ENCODE results near the gene FOXP4. TPM values are rescaled to one million over a fixed set of nuclear protein-coding genes. Genes with fewer than 3 reads are reported as not detected.

Gene FOXP4
- total and polyA plus RNA-seq, 2 of the 13 experiments (the other 11 are each of a cell fraction or from before 2014, with no cell fraction given): 11.0 to 12.4 TPM

DNA sequence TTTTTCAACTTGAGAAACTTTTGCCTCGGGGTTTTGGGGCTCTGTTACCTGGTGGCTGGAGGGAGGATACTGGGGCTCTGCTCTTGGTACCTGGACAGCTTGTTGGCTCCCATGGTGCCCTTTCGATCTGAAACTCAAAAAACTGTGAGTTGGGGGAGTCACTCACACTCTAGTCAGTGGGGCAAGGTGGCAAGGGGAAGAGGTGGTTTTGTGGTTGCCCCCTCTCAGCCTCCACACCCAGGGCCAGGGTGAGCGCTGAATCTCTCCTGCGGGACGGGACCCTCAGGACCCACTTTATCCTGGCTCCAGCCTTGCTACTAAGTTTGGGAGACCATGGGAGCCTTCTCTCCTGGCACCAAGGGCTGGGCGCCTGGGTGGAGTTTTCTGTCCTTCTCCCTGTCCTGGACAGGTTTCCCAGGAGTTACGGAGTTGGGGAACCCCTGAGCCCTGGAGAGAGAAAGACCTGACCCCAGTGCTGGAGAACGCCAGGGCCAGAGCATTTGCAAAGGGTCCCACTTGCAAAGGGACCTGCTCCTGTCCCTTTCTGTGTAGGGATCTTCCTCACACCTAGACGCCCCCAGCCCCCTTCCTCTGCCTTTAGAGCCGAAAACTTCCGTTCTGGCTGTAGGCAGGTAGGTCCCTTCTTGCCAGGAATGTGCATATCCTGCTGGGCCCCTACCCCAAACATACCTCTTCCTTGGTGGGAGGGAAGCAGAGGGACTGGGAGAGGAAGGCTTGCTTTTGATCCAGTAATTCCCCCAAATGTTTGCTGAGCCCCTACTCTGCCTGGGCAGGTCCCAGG, 2.9 kb downstream of the FOXP4 start:
- no peaks in the 10 kb centered on the region for H3K9me3 ChIP-seq (ENCODE audit: low read length)
- peaks cover 66% of the 10 kb centered on the region for H4K20me1 ChIP-seq (ENCODE audit: insufficient read depth, low read length)
- DNase-seq (ENCODE audit: low spot score): no peak
- H3K4me1 ChIP-seq (ENCODE audit: insufficient read depth, low read length): peaks cover 69% of the 10 kb centered on the region
- BruUV-seq (replicated peaks): TSS peak; percentile 24
- no peaks in the 10 kb centered on the region for H3K27me3 ChIP-seq (ENCODE audit: control insufficient read depth in 1 of 2, insufficient read depth in 2 of 2, low read length in 2 of 2)
- H3K9ac ChIP-seq (ENCODE audit: insufficient read depth, low read depth, low read length): peak overlapping the region; percentile 86
- intact Hi-C loops (cut with micrococcal nuclease; ENCODE audit: unreplicated experiment): loop anchor here (5.0 kb wide), 1 partner anchor 182 kb away; no protein-coding TSS in a partner anchor
- FAIRE-seq: no peak
- CTCF ChIA-PET (ENCODE audit: low intra/inter-chr PET ratio, low total read pairs): no interaction called here
- ATAC-seq: no peak
- H3K36me3 ChIP-seq (replicated peaks in 1 of 2; ENCODE audit: control insufficient read depth in 1 of 2, insufficient read depth in 2 of 2, low read length in 2 of 2): peaks cover 19 to 45% of the 10 kb centered on the region in 2 experiments
- peak overlapping the region; percentile 65 for H3K27ac ChIP-seq (ENCODE audit: extremely low read length, insufficient read depth, low read length)
- H3K4me3 ChIP-seq (replicated peaks in 1 of 3; ENCODE audit: insufficient read depth in 1 of 3, low read depth in 2 of 3, low read length in 3 of 3): peak overlapping the region; percentile 67 to 99 (median 99)
- in situ Hi-C loops (cut with HindIII; ENCODE audit: extremely low pct_ligation_motif_present, low pct_unique_long_range_greater_than_20kb): loop anchor here (5.0 kb wide), 2 partner anchors 43 to 122 kb away; no protein-coding TSS in a partner anchor
- WGBS (ENCODE audit: low lambda C conversion rate): 69% methylated on average over 8 of the region's 11 CpGs
- H3K79me2 ChIP-seq (ENCODE audit: insufficient read depth, low read length): peaks cover 92% of the 10 kb centered on the region
- H3K4me2 ChIP-seq (ENCODE audit: low read depth, low read length): peak overlapping the region; percentile 95
- no peak overlapping the region for H2AFZ ChIP-seq (ENCODE audit: low read length)
- POLR2A ChIA-PET: interaction anchor here (0.7 to 7.7 kb wide), 9 partner anchors 19 to 121 kb away, joined by 3 to 90 read pairs (median 7); no protein-coding TSS in a partner anchor
- TF ChIP-seq FOXC1 (CRISPR knock-in tag; IDR thresholded peaks at IDR 0.05; ENCODE audit: borderline replicate concordance): 0 out of 2 replicates have a peak, but pooled peaks have one; percentile 43
- TF ChIP-seq AHDC1 (CRISPR knock-in tag; IDR thresholded peaks at IDR 0.05; ENCODE audit: borderline replicate concordance): 0 out of 2 replicates have a peak, but pooled peaks have one; percentile 0
- peak; percentile 61; the same call in 1 of the 2 replicates for TF ChIP-seq ZNF598 (CRISPR knock-in tag; IDR thresholded peaks at IDR 0.05; ENCODE audit: borderline replicate concordance)
- no peak for TF ChIP-seq ZNF644 (CRISPR knock-in tag; IDR thresholded peaks at IDR 0.05; ENCODE audit: low read depth)
- 0 out of 2 replicates have a peak, but pooled peaks have one; percentile 37 for TF ChIP-seq ZNF550 (CRISPR knock-in tag; IDR thresholded peaks at IDR 0.05; ENCODE audit: borderline replicate concordance)
- TF ChIP-seq GATAD2A (CRISPR knock-in tag; IDR thresholded peaks at IDR 0.05): no peak
- TF ChIP-seq ZNF564 (CRISPR knock-in tag; IDR thresholded peaks at IDR 0.05): no peak
- TF ChIP-seq, protein P1, sequence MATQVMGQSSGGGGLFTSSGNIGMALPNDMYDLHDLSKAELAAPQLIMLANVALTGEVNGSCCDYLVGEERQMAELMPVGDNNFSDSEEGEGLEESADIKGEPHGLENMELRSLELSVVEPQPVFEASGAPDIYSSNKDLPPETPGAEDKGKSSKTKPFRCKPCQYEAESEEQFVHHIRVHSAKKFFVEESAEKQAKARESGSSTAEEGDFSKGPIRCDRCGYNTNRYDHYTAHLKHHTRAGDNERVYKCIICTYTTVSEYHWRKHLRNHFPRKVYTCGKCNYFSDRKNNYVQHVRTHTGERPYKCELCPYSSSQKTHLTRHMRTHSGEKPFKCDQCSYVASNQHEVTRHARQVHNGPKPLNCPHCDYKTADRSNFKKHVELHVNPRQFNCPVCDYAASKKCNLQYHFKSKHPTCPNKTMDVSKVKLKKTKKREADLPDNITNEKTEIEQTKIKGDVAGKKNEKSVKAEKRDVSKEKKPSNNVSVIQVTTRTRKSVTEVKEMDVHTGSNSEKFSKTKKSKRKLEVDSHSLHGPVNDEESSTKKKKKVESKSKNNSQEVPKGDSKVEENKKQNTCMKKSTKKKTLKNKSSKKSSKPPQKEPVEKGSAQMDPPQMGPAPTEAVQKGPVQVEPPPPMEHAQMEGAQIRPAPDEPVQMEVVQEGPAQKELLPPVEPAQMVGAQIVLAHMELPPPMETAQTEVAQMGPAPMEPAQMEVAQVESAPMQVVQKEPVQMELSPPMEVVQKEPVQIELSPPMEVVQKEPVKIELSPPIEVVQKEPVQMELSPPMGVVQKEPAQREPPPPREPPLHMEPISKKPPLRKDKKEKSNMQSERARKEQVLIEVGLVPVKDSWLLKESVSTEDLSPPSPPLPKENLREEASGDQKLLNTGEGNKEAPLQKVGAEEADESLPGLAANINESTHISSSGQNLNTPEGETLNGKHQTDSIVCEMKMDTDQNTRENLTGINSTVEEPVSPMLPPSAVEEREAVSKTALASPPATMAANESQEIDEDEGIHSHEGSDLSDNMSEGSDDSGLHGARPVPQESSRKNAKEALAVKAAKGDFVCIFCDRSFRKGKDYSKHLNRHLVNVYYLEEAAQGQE (IDR thresholded peaks at IDR 0.05; ENCODE audit: borderline replicate concordance in 1 of 2, low read depth in 1 of 2, low read length in 2 of 2): no peak
- TF ChIP-seq ZNF101 (CRISPR knock-in tag; IDR thresholded peaks at IDR 0.05; ENCODE audit: borderline replicate concordance, low read depth): no peak
- TF ChIP-seq, protein P2, sequence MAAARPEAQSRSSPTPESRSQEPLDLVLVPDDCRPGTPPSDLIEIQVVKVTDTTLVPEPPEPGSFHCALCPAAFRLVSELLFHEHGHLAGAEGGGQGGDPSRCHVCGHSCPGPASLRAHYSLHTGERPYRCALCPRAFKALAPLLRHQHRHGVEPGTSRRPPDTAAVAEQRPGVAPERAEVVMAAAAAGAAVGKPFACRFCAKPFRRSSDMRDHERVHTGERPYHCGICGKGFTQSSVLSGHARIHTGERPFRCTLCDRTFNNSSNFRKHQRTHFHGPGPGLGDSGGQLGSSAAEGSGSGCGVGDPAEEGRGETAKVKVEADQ (CRISPR knock-in tag; IDR thresholded peaks at IDR 0.05; ENCODE audit: borderline replicate concordance): 0 out of 2 replicates have a peak, but pooled peaks have one; percentile 3
- TF ChIP-seq LCORL (IDR thresholded peaks at IDR 0.05): no peak
- peak; percentile 41; the same call in 1 of the 2 replicates for TF ChIP-seq LCORL (CRISPR knock-in tag; IDR thresholded peaks at IDR 0.05)
- TF ChIP-seq ZNF121 (CRISPR knock-in tag; IDR thresholded peaks at IDR 0.05): no peak

Measured in HepG2 (cell line).